A549 (cell line): Measurements from ENCODE around the gene SLC2A5. TPM values are rescaled to one million over a fixed set of nuclear protein-coding genes. Genes with fewer than 3 reads are reported as not detected.
"Not testable (repeated sequence)": the region's sequence is repeated elsewhere in the genome, so short reads cannot be mapped to it uniquely, and the experiment has no call there.

Source experiments
- ATAC-seq, 2 experiments: fragments of 200-7000 bp in 1 of 2; fragments of >200 bp in 1 of 2; cut with Nextera tagmentation in 1 of 2; cut with Tn5 transposase in 1 of 2; 3 replicates each; pipeline versions ENCODE4 v1.8.0 to v1.9.1; 2018 to 2020; ENCODE audit warnings: mild to moderate bottlenecking in 1 of 2, moderate library complexity in 1 of 2
- CTCF ChIA-PET: fragments of 300-600 bp; sonication (Branson Sonifier 250); formaldehyde crosslinking; extraction: SDS; loops from one replicate; lab custom pipeline; 2021; ENCODE audit warnings: antibody characterized with exemption, inconsistent platforms; lab: Yijun Ruan, JAX
- POLR2A ChIA-PET: fragments of 350-600 bp; formaldehyde crosslinking; extraction: SDS; loops from one replicate; lab custom pipeline; 2021; ENCODE audit warnings: antibody characterized with exemption, inconsistent platforms; lab: Yijun Ruan, JAX
- DNase-seq, 2 experiments: peaks; one replicate each; pipeline versions ENCODE4 v3.0.0 to v3.0.0-alpha.2; 2011 to 2016; ENCODE audit warnings: low read depth in 1 of 2, low spot score in 1 of 2
- FAIRE-seq: peaks from 2 replicates; lab custom pipeline; 2011; peaks lifted over from hg19 to GRCh38; lab: Jason Lieb, UNC
- H3K27ac ChIP-seq, 2 experiments: fragments of >200 bp; sonication (Bioruptor Twin); formaldehyde crosslinking; 3 replicates each; pipeline ENCODE4 v1.5.1; 2016 to 2017
- H3K4me1 ChIP-seq: fragments of >200 bp; sonication (Bioruptor Twin); formaldehyde crosslinking; 3 replicates; pipeline ENCODE4 v1.6.1; 2016
- H3K4me2 ChIP-seq: fragments of >200 bp; sonication (Bioruptor Twin); formaldehyde crosslinking; 3 replicates; pipeline ENCODE4 v1.6.1; 2016
- H3K4me3 ChIP-seq: fragments of >200 bp; sonication (Bioruptor Twin); formaldehyde crosslinking; 3 replicates; pipeline ENCODE4 v1.5.1; 2016
- H3K9me3 ChIP-seq: fragments of >200 bp; sonication (Bioruptor Twin); formaldehyde crosslinking; 3 replicates; pipeline ENCODE4 v1.6.1; 2016
- CBX8 ChIP-seq: fragments of 200-600 bp; sonication (generic); IDR thresholded peaks from 2 replicates; pipeline ENCODE4 v1.6.1; 2016
- CHD2 ChIP-seq: fragments of 150-350 bp; IDR thresholded peaks from 2 replicates; pipeline ENCODE4 v1.6.1; 2014; ENCODE audit warnings: low read length; ENCODE audit not compliant: partially characterized antibody
- CHD4 ChIP-seq: fragments of 200-600 bp; sonication (generic); IDR thresholded peaks from 2 replicates; pipeline ENCODE4 v1.6.1; 2016; ENCODE audit warnings: antibody characterized with exemption, mild to moderate bottlenecking, borderline replicate concordance
- EP300 ChIP-seq, 2 experiments: fragments of >200 bp; sonication (Bioruptor Twin); formaldehyde crosslinking; IDR thresholded peaks; 2 replicates in 1 of 2; 3 replicates in 1 of 2; pipeline ENCODE4 v1.6.1; 2016 to 2017
- FOXS1 ChIP-seq: fragments of 250-450 bp; sonication (Bioruptor Pico); IDR thresholded peaks from 2 replicates; pipeline ENCODE4 v1.5.0; 2020; ENCODE audit warnings: mild to moderate bottlenecking, moderate library complexity
- HEYL ChIP-seq: fragments of 250-450 bp; sonication (Bioruptor Pico); IDR thresholded peaks from 2 replicates; pipeline ENCODE4 v1.8.0; 2021; ENCODE audit warnings: mild to moderate bottlenecking, moderate library complexity
- HOXA7 ChIP-seq: fragments of 250-450 bp; sonication (Bioruptor Pico); IDR thresholded peaks from 2 replicates; pipeline ENCODE4 v1.5.0; 2020; ENCODE audit warnings: mild to moderate bottlenecking, moderate library complexity
- HOXB13 ChIP-seq: fragments of 250-450 bp; sonication (Bioruptor Pico); IDR thresholded peaks from 2 replicates; pipeline ENCODE4 v1.5.0; 2020; ENCODE audit warnings: low read depth, mild to moderate bottlenecking, moderate library complexity
- HOXB5 ChIP-seq: fragments of 250-450 bp; sonication (Bioruptor Pico); IDR thresholded peaks from 2 replicates; pipeline ENCODE4 v1.5.0; 2020; ENCODE audit warnings: mild to moderate bottlenecking, moderate library complexity
- KDM1A ChIP-seq: fragments of 200-600 bp; sonication (generic); IDR thresholded peaks from 2 replicates; pipeline ENCODE4 v1.6.1; 2016; ENCODE audit warnings: low read depth, mild to moderate bottlenecking
- MAZ ChIP-seq: fragments of 150-350 bp; IDR thresholded peaks from 2 replicates; pipeline ENCODE4 v1.6.1; 2014; ENCODE audit warnings: antibody characterized with exemption, low read depth, low read length, borderline replicate concordance
- MYC ChIP-seq: IDR thresholded peaks from 2 replicates; pipeline ENCODE4 v1.6.1; 2012; ENCODE audit warnings: mild to moderate bottlenecking, inconsistent platforms, low read length, improper control_type of control experiment, borderline replicate concordance
- RAD21 ChIP-seq, 2 experiments: fragments of >200 bp in 1 of 2; sonication (Bioruptor Twin) in 1 of 2; formaldehyde crosslinking in 1 of 2; IDR thresholded peaks in 1 of 2; conservative IDR thresholded peaks in 1 of 2; 2 replicates in 1 of 2; 3 replicates in 1 of 2; pipeline ENCODE4 v1.6.1; 2012 to 2018; ENCODE audit warnings: inconsistent platforms in 1 of 2
- RNF2 ChIP-seq: fragments of 200-600 bp; sonication (generic); IDR thresholded peaks from 2 replicates; pipeline ENCODE4 v1.6.1; 2016; ENCODE audit warnings: low read depth, mild to moderate bottlenecking, antibody characterized with exemption, moderate library complexity, borderline replicate concordance
- SMC3 ChIP-seq: fragments of >200 bp; sonication (Bioruptor Twin); formaldehyde crosslinking; IDR thresholded peaks from 3 replicates; pipeline ENCODE4 v1.6.1; 2018; ENCODE audit warnings: inconsistent platforms
- SREBF2 ChIP-seq: fragments of 450-650 bp; IDR thresholded peaks from 2 replicates; pipeline ENCODE4 v1.6.1; 2014; ENCODE audit warnings: mild to moderate bottlenecking, moderate library complexity
- TFCP2L1 ChIP-seq: fragments of 250-450 bp; sonication (Bioruptor Pico); IDR thresholded peaks from 2 replicates; pipeline ENCODE4 v1.5.0; 2021; ENCODE audit warnings: mild to moderate bottlenecking
- TP53 ChIP-seq: fragments of 250-450 bp; sonication (Bioruptor Pico); IDR thresholded peaks from 2 replicates; pipeline ENCODE4 v1.5.0; 2021; ENCODE audit warnings: mild to moderate bottlenecking, moderate library complexity
- ZNF302 ChIP-seq: fragments of 250-450 bp; sonication (Bioruptor Pico); IDR thresholded peaks from 2 replicates; pipeline ENCODE4 v1.9.0; 2021; ENCODE audit warnings: inconsistent platforms, mild to moderate bottlenecking, moderate library complexity
- ZSCAN20 ChIP-seq: fragments of 250-450 bp; sonication (Bioruptor Pico); IDR thresholded peaks from 2 replicates; pipeline ENCODE4 v1.8.0; 2022; ENCODE audit warnings: mild to moderate bottlenecking, moderate library complexity
- WGBS: methylation state at CpG from one replicate; pipeline ENCODE4 v1.1.6; 2017; ENCODE audit errors: missing lambda C conversion rate; 5-methylcytosine and 5-hydroxymethylcytosine counted together
- polyA plus RNA-seq, 4 experiments: library from polyadenylated mRNA; depleted of rRNA in 3 of 4; stranded (reverse); fragments of >200 nt; fragmentation: RNase III in 1 of 4; extraction: RNeasy Plus Mini Kit Qiagen cat#74134 plus additional on column Dnase treatment in 1 of 4; gene quantifications; 2 replicates in 3 of 4; 3 replicates in 1 of 4; pipeline ENCODE4 v1.2.3, GENCODE V29; 2011 to 2017
- TF ChIP-seq, protein P1 (sequence below): IDR thresholded peaks from 2 replicates; pipeline ENCODE4 v1.6.1; 2012
- TF ChIP-seq, protein P2 (sequence below): fragments of >200 bp; sonication (Bioruptor Twin); formaldehyde crosslinking; IDR thresholded peaks from 3 replicates; pipeline ENCODE4 v1.5.1; 2016
- TF ChIP-seq, protein P3 (sequence below): fragments of >200 bp; sonication (Bioruptor Twin); formaldehyde crosslinking; IDR thresholded peaks from 3 replicates; pipeline ENCODE4 v1.6.1; 2016
- TF ChIP-seq, protein P4 (sequence below): IDR thresholded peaks from 2 replicates; pipeline ENCODE4 v1.6.1; 2012; ENCODE audit warnings: low read depth, borderline replicate concordance

The SLC2A5 gene
- polyA plus RNA-seq, 2 of the 4 experiments (the other 2 are of a cell fraction), result 0.12 to 0.19 TPM

DNA sequence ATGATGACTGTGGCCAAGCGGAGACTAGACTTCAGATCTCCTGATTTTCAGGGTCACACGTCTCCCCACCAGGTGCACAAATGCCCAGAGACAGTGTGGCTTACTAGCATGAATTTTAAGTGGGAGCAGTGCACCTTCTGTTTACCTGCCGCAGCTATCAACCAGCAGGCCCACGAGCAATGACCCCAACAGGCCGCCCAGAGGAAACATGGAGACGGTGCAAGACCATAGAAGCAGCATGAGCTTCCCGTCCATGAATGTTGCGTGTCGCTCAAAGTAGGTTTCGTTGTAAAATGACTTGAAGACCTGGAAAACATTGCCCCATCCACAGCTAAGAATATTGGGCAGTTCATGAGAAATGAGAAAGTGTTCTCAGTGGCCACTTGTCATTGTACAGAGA, 46.7 kb downstream of the SLC2A5 start:
- 91% methylated on average over 9 of the region's 10 CpGs for WGBS
- FAIRE-seq, result no peak
- Histone ChIP-seq H3K27ac (no peak overlapping the region), H3K9me3 (no peaks in the 10 kb centered on the region), H3K4me2 (no peak overlapping the region), H3K4me3 (no peak overlapping the region), H3K4me1 (no peaks in the 10 kb centered on the region)
- DNase-seq, result no peak
- ChIA-PET CTCF (no interaction called here), POLR2A (no interaction called here)
- ATAC-seq, result no peak
- TF ChIP-seq, protein P1, sequence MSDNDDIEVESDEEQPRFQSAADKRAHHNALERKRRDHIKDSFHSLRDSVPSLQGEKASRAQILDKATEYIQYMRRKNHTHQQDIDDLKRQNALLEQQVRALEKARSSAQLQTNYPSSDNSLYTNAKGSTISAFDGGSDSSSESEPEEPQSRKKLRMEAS, result no peak
- TF ChIP-seq ZSCAN20, result no peak
- no peak for TF ChIP-seq TP53 (CRISPR knock-in tag)
- TF ChIP-seq CBX8, result no peak
- TF ChIP-seq HEYL (CRISPR knock-in tag), result no peak
- TF ChIP-seq CHD2, result no peak
- TF ChIP-seq TFCP2L1 (CRISPR knock-in tag), result no peak
- TF ChIP-seq RNF2, result no peak
- TF ChIP-seq KDM1A, result no peak
- TF ChIP-seq RAD21 (conservative IDR thresholded peaks at IDR 0.05 in 1 of 2, IDR thresholded peaks at IDR 0.05 in 1 of 2), result no peak
- no peak for TF ChIP-seq HOXB13 (CRISPR knock-in tag)
- no peak for TF ChIP-seq SREBF2
- no peak for TF ChIP-seq HOXA7
- no peak for TF ChIP-seq MAZ
- TF ChIP-seq MYC, result no peak
- no peak for TF ChIP-seq SMC3

DNA sequence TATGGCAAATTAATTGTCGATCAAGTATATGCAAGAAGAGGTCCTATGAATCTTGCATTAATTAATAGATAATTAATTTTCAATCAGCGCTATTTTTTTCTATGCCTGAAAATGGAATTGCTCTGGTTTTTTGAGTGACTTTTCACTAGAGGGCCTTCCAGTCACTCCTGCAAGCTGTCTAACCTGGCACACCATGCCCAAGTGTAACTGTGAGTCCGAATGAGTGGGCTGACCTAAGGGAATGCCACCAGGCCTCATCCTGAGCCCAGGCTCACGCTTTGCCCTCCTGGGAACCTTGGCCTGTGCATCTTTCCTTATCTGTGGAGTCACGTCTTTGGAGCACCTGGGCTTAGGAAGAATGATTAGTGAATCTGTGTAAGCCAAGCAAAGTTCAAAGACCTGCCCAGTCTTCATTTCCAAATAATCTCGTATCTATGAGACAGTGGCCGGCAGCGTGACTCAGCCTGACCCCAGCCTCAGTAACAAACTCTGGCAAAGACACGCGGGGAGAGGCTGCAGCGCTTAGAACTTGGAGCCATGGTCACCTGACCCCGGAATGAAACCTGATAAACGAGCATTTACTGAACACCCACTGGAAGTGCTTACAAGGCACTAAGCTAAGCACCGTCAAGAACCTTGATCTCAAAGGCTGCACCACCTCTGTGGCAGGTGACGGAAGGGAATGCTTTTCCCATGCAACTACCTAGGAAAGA, 47.3 kb downstream of the SLC2A5 start:
- FAIRE-seq, H3K4me3 ChIP-seq, POLR2A ChIA-PET, H3K4me1 ChIP-seq, H3K4me2 ChIP-seq, H3K27ac ChIP-seq, ATAC-seq, DNase-seq, H3K9me3 ChIP-seq: not testable (repeated sequence)
- 78% methylated on average over 15 of the region's 15 CpGs for WGBS
- CTCF ChIA-PET, result interaction anchor here (0.9 kb wide), 1 partner anchor 26 kb away, joined by 3 read pairs; no protein-coding TSS in a partner anchor

DNA sequence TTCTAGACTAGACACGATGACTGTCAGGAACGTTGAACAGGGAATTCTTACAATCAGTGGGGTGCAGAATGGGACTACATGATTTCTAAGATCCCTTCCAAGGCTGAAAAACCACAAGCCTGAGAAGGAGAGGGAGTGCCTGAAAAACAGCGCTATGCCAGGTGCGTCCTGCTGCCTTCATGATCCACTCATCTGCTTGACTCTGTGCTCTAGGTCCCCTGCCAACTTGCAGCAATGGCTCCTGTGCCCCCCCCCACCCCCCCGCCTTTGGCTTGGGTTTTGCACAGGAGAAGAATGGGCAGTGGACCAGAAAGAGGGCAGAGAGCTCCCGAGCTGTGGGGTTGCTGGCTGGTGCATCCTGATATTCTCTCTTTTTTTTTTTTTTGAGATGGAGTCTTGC, 49.1 kb downstream of the SLC2A5 start:
- no peaks in the 10 kb centered on the region for H3K4me1 ChIP-seq
- no peak overlapping the region for H3K4me3 ChIP-seq
- no peak overlapping the region for H3K27ac ChIP-seq
- no peak for FAIRE-seq
- TF ChIP-seq, protein P2, sequence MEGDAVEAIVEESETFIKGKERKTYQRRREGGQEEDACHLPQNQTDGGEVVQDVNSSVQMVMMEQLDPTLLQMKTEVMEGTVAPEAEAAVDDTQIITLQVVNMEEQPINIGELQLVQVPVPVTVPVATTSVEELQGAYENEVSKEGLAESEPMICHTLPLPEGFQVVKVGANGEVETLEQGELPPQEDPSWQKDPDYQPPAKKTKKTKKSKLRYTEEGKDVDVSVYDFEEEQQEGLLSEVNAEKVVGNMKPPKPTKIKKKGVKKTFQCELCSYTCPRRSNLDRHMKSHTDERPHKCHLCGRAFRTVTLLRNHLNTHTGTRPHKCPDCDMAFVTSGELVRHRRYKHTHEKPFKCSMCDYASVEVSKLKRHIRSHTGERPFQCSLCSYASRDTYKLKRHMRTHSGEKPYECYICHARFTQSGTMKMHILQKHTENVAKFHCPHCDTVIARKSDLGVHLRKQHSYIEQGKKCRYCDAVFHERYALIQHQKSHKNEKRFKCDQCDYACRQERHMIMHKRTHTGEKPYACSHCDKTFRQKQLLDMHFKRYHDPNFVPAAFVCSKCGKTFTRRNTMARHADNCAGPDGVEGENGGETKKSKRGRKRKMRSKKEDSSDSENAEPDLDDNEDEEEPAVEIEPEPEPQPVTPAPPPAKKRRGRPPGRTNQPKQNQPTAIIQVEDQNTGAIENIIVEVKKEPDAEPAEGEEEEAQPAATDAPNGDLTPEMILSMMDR, result no peak
- TF ChIP-seq, all 56 proteins: peak for 0
- ChIA-PET POLR2A (no interaction called here), CTCF (interaction anchor here (0.8 to 1.0 kb wide), 2 partner anchors 15 to 181 kb away, joined by 3 read pairs; no protein-coding TSS in a partner anchor)
- Histone ChIP-seq H3K9me3 (no peaks in the 10 kb centered on the region), H3K4me2 (no peak overlapping the region)
- 73% methylated on average over 4 of the region's 6 CpGs for WGBS
- ATAC-seq (no peak), DNase-seq (no peak)

DNA sequence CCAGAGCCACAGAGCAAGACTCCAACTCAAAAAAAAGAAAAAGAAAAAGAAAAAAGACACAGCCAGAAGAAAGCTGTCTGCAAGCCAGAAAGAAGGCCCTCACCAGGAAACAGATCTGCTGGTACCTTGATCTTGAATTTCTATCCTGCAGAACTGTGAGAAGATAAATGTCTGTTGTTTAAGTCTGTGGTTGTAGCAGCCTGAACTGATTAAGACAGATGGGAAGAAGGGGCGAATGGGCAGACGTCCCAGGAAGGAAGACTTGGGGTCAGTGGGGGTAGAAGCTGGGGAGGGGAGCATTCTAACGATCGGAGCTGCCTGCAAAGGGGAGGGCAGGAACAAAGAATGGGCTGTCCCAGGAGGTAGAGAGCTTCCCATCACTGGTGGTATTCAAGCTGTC, 49.5 kb downstream of the SLC2A5 start:
- no peak for FAIRE-seq
- H3K27ac ChIP-seq, result no peak overlapping the region
- CTCF ChIA-PET, result interaction anchor here (0.8 kb wide), 1 partner anchor 182 kb away, joined by 3 read pairs; no protein-coding TSS in a partner anchor
- WGBS, result 49% methylated on average over 4 of the region's 4 CpGs
- TF ChIP-seq MYC (no peak), FOXS1 (no peak), HOXB13 (CRISPR knock-in tag) (no peak), CHD4 (no peak), HOXB5 (no peak), ZNF302 (no peak), HEYL (CRISPR knock-in tag) (no peak), MAZ (no peak), SMC3 (no peak), CBX8 (no peak), EP300 (IDR thresholded peaks at IDR 0.05) (no peak)
- TF ChIP-seq, protein P3, sequence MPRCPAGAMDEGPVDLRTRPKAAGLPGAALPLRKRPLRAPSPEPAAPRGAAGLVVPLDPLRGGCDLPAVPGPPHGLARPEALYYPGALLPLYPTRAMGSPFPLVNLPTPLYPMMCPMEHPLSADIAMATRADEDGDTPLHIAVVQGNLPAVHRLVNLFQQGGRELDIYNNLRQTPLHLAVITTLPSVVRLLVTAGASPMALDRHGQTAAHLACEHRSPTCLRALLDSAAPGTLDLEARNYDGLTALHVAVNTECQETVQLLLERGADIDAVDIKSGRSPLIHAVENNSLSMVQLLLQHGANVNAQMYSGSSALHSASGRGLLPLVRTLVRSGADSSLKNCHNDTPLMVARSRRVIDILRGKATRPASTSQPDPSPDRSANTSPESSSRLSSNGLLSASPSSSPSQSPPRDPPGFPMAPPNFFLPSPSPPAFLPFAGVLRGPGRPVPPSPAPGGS, result no peak
- TF ChIP-seq, protein P4, sequence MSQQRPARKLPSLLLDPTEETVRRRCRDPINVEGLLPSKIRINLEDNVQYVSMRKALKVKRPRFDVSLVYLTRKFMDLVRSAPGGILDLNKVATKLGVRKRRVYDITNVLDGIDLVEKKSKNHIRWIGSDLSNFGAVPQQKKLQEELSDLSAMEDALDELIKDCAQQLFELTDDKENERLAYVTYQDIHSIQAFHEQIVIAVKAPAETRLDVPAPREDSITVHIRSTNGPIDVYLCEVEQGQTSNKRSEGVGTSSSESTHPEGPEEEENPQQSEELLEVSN, result no peak
- TF ChIP-seq, all 56 proteins: peak for 0
- Histone ChIP-seq H3K4me1 (no peaks in the 10 kb centered on the region), H3K4me2 (no peak overlapping the region), H3K9me3 (no peaks in the 10 kb centered on the region), H3K4me3 (no peak overlapping the region)
- POLR2A ChIA-PET, result no interaction called here
- DNase-seq (no peak), ATAC-seq (no peak)
